NCI-H1417 treated with DMSO at 0.1 percent for 48 hours (cell line): Measurements from ENCODE around the gene DUSP22.

Experiments used
- DNase-seq: peaks from one replicate; lab custom pipeline; 2025; lab: John Stamatoyannopoulos, UW

DUSP22 gene

DNA sequence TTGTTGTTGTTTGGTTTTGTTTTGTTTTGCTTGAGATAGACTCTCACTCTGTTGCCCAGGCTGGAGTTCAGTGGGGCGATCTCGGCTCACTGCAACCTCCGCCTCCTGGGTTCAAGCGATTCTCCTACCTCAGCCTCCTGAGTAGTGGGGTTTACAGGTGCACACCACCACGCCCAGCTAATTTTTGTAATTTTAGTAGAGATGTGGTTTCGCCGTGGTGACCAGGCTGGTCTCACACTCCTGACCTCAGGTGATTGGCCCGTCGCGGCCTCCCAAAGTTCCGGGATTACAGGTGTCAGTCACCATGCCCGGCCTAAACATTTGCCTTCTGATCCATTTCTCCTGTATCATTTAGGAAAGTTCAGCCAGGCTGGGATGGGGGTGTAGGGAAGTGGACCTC lies 17.7 kb downstream of the DUSP22 start:
- no peak for DNase-seq

- DNase-seq, result no peak
These were observed 18.4 kb downstream of the DUSP22 start for GRCh38 chr6:310671-311070.

- DNase-seq, result no peak
These were observed 19.5 kb downstream of the DUSP22 start for GRCh38 chr6:311679-312220.

- DNase-seq, result no peak
These were observed 20.8 kb downstream of the DUSP22 start for GRCh38 chr6:313087-313486.

- DNase-seq, result no peak
These were observed 21.6 kb downstream of the DUSP22 start for GRCh38 chr6:313917-314316.

DNA sequence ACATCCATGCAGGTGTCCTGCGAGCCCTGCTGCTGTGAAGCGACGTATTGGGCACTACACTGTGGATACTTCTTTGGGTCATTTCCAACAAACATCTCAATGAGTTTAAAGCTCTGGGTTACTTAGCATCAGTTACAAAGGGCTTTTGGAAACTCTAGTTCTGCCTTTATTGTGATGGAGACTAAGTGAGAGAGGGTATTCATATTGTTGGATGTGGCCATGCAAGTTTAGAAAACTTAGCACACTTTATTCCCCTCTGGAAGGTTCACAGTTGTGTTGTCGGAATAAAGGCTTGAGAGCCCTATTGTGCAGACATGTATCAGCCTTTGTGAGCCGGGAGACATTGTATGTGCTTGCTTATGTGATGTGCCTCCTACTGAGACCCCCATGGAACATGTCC lies 22.1 kb downstream of the DUSP22 start:
- DNase-seq, result no peak

DNA sequence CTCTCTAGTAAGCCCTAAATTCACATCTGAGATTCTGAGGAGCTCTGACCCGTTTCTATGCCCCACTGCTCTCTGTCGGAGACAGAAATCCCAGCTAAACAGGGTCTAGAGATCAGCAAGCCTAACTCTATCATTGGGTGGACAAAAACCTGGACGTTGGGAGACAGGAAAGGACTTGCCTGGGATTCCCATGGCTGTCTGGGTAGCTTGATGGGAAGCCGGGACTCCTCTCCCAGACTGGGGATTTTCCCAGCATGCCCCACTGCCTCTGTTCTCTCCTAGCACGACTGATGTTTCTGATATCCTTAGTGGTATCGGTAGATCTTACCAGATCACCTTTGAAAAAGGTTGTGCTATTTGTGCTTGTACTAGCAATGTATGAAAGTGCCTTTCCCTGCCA lies 22.9 kb downstream of the DUSP22 start:
- DNase-seq, result no peak

- no peak for DNase-seq
These were observed 23.9 kb downstream of the DUSP22 start for GRCh38 chr6:315921-316752.

DNA sequence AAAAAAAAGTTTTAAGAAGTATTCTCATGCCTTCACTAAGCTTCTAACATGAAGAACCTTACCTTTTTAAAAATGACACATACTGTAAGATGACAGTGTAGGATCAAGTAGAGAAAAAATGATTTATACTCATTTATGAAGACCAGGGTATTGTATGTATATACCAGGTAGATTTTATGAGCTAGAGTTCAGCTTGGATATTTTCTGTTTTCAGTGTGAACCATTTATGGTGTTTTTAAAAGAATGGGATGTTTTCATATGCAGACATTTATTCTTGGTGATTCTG lies 24.4 kb downstream of the DUSP22 start:
- no peak for DNase-seq

DNA sequence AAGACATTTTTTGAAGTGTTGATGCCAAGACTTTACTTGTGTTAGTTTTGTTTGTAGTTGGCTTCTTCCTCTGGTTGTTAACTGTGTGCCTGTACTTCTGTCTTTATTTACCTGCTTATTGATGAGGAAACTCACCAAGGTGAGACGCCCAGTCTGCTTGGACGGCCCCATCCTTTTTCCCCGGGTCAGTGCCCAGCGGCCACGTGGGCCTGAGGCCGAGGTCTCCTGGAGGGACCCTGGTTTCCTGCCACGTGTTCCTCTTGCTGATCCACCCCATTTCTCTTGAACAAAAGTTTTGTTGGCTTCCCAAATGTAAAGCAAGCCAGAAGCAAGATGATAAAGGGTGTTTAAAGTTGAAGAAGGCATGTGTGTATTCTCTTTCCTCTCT lies 24.8 kb downstream of the DUSP22 start:
- no peak for DNase-seq

DNA sequence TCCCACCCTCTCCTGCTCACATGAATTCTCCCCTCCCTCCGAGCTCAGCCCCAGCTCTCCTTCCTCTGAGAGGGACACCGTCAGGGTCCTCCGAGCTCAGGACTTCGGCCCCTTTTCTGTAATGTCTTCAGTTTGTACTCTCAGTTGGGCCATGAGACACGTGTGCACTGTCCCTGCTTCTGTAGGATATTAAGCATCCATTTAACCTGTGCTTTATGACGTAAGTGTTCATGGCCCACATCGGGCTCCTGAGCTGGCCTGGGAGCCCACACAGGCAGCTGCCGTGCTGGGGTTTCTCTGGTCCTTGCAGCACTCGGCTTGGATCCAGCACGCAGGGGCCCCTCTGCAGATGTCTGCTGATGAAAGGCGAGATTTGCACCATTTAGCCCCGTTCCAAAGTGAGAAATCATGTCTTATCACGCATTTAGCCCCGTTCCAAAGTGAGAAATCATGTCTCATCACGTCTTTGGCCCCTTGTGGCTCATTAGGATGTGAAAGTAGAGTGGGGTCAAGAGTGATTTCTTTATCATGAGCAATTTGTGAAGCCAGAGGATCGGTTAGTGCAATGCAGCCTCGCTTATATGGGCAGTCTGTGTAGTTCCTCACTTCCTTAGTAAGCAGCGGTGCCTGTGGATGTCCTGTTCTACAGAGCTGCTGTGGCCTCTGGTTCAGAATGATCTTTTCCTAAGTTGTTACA lies 25.3 kb downstream of the DUSP22 start:
- no peak for DNase-seq

DNA sequence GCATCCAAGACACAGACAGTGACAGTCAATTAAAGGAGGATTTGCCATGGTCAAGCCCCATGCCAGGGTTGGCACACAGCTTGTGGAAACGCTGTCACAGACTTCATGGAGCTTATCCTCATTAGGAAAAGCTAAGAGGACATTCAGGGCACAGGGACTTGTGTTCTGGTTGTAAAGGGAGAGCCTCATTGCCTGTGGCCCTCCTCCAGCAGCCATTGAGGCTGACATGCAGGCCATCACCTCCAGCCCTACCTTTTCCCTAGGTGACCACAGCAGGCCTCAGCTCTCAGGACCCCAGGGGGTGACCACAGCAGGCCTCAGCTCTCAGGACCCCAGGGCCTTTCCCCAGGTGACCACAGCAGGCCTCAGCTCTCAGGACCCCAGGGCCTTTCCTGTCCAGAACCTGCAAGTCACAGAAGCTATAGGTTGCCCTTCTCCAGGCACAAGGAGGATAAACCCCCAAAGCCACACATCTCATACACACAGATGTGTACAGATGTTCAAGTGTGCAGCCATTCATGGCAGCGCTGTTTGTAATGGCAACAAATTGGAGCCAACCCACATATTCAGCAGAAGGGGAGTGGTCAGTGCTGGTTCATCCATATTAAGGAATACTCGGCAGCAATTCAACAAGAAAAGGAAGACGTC lies 26.1 kb downstream of the DUSP22 start:
- no peak for DNase-seq

DNA sequence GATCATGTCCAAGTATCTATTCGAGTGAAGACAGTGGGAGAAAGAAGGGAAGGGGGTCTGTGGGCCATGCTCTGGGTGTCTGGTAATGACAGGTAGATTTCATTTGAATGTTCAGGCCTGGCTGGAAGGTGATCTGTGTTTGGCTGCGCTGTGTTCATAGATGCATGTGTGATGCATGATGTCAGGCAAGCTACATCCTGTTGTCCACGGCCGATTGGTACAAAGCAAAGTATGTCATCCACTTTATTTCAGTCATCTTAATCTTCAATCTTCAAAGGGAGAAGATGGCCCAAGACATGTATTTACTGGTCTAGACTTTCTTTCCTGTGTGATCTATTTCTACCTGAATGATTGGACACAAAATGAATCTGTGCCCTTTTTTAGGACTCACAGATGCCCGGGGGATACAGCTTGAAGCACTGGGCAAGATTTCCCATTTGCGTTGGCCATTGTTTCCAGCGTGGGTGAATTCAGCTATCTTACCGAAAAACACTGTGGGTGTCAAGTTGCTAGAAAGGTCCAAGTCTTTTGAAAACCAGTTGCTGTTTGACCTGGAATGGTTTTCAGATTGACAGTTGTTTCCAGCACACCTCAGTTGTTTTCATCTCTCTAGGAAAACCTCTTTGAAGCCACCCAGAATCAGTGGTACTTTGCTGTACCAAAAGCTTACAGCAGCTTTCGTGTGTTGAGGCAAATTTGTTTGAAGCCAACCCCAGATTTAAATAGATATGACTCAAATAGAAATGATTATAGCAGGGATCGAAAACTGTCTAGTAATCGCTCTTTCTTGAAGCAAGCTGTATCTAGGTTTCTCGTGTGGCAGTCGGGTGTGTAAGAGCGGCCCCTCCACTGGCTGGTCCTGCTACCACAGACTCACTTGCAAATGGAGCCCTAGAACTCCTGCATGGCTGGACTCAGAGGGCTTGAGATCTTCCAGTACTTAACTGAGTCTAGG lies 27.2 kb downstream of the DUSP22 start:
- DNase-seq, result no peak

DNA sequence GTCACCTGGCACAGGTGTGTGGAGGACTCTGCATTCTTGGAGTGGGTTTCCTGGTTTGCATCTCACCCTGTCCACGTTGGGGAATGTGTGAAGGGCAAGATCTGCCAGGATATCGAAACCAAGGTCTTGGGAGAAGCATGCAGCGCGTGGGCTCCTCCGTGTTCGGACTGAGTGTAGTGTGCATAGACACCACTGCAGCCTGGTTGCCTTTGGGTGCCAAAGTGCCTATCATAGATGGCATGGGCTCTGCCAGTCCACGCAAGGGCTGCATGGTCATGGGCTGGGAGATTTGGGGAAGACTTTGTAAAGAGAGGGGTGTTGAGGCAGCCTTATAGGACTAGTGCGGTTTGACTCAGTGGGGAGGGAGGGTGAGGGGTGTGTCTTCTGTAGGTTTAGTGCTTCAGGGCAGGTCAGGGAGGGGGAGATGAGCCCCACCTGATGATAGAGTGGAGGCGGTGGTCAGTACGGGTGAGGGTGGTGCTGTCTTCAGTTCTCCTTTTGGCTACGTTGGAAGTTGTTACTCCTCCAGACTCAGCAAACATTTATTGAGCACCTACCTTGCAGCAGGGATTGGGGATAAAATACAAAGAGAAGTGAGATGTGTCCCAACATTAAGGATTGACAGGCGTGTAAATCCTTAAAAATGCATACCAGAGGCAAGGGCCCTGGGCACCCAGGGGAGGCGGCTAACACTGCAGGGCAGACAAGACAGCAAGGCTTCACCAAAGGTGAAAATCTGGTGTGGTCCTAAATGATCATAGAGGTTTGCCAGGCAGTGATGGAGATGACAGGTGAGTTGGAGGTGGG lies 28.3 kb downstream of the DUSP22 start:
- DNase-seq, result no peak

DNA sequence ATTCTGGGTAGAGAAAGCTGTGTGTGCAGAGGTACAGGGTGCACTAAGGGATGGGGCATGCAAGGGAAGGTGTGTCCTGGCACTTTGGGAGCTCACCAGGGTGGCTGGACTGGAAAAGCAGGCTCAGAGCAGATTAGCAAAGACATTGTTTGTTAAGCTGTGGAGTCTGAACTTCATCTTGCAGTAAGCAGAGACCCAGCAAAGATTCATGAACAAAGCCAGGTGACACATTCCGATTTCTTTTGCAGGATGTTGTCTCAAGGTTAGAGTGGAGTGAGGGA lies 28.8 kb downstream of the DUSP22 start:
- no peak for DNase-seq

GRCh38 chr6:321536-322258 lies 29.4 kb downstream of the DUSP22 start:
- no peak for DNase-seq

- no peak for DNase-seq
These were observed 30.1 kb downstream of the DUSP22 start for GRCh38 chr6:322259-322930.

DNA sequence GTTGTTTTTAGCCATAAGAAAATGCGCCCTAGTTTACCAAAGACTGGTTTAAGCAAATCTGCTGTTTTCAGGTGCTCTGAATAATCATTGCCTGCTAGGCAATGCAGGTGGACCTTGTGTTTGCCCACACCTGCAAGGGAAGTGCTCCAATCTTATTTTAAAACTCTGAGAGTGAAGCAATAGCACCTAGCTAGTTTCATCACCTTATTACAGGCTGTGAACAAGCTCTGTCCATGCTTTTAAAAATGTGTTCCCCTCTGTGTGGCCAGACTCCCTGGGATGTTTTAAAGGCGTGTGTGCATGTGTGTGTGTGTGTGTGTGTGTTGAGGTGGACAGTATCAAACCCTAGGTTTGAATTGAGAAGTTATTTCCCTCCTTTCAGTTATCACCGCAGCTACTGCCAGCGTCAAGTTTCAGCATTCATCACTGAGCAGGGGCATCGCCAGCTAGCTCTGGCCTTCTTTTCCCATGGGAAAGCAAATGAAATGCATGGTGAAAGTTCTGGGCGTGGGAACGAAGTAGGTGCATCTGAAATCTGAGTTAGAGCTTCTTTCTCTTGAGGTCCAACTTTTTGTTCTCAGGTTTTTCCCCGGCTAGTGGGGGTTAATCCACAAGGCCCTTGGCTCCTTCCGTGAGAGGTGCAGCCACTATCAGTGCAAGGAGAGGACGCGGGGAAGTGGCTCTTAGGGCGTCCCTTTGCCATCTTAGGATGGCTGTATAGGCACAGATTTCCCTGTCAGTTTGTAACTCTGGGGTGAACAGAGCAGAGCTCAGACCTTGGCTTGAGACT lies 30.8 kb downstream of the DUSP22 start:
- DNase-seq, result no peak

- DNase-seq, result no peak
These were observed 31.4 kb downstream of the DUSP22 start for GRCh38 chr6:323730-324088.
